Ovary (tissue), 3 donors: ENCODE measurements around the gene CHCHD2.

Source experiments
- EP300 ChIP-seq: sonication (generic); formaldehyde crosslinking; IDR thresholded peaks from one replicate; pipeline ENCODE4 v1.6.1; 2017; ENCODE audit warnings: antibody characterized with exemption
- POLR2A ChIP-seq: fragments of 450-650 bp; IDR thresholded peaks from one replicate; pipeline ENCODE4 v1.6.1; 2017; ENCODE audit warnings: antibody characterized with exemption, mild to moderate bottlenecking, moderate library complexity
- TF ChIP-seq, protein P1 (sequence below), 3 donors: fragments of 450-650 bp in 2 of 3; fragments of 200-600 bp in 1 of 3; IDR thresholded peaks; one replicate each; pipeline versions ENCODE4 v1.5.1 to v1.8.0; 2016 to 2022; ENCODE audit warnings: antibody characterized with exemption in 3 of 3, mild to moderate bottlenecking in 1 of 3
- donor health status: DM: no; HTN: no; CAD: no.

DNA sequence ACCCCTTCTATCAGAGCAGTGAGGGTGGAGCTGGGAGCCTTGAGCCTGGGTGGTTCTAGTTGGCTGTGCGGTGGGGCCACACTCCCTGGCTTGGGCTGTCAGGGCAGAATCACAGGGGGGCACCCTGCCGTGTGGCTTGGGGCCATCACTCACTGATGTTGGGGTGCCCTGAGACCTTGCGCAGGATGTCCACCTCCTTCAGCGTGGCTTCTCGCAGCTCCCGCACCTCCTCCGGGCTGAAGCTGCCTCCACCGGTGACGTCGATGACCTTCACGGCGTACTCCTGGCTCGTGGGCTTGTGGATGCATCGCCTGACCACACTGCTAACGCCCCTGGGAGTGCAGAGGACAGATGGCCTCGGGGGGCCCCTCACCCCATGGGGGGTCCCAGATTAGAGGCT lies 18.8 kb downstream of the CHCHD2 start:
- TF ChIP-seq POLR2A (no peak), EP300 (no peak)
- TF ChIP-seq, protein P1, sequence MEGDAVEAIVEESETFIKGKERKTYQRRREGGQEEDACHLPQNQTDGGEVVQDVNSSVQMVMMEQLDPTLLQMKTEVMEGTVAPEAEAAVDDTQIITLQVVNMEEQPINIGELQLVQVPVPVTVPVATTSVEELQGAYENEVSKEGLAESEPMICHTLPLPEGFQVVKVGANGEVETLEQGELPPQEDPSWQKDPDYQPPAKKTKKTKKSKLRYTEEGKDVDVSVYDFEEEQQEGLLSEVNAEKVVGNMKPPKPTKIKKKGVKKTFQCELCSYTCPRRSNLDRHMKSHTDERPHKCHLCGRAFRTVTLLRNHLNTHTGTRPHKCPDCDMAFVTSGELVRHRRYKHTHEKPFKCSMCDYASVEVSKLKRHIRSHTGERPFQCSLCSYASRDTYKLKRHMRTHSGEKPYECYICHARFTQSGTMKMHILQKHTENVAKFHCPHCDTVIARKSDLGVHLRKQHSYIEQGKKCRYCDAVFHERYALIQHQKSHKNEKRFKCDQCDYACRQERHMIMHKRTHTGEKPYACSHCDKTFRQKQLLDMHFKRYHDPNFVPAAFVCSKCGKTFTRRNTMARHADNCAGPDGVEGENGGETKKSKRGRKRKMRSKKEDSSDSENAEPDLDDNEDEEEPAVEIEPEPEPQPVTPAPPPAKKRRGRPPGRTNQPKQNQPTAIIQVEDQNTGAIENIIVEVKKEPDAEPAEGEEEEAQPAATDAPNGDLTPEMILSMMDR (IDR thresholded peaks at IDR 0.05) = no peak
